Measurements from ENCODE around the gene ERCC6L. TPM values are rescaled to one million over a fixed set of nuclear protein-coding genes. Genes with fewer than 3 reads are reported as not detected.

The ERCC6L gene
- total and polyA plus RNA-seq, 2 of the 4 experiments (the other 2 are of a cell fraction) = 2.3 to 5.4 TPM

DNA sequence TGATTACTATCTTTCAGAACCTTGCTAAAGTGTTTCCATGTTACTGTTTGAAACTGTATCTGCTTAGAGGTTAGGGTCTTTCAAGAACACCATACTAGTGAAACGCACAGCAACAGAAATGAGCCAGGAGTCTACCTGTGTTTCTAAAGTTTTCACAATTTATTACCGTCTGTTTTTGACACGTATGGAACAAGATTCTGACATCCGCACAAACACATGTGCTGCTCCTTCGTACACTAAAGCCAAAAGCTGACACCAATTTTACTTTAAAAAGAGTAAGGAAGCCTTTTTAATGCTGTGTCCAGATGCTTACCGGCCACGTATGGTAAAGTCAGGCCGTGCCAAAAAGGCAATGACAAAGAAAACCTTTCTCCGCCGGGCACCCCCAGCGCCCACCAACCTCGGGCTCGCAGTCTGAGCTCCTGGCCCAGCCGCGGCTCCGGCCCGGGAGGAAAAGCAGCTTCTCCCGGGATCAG is 37.7 kb upstream of the ERCC6L start:
- WGBS, 2 experiments (ENCODE audit: extremely low coverage in 2 of 2, insufficient read length in 1 of 2) = 0% methylated on average over 3 of the region's 18 CpGs; no CpG with 5 or more reads in 1 of the 2 experiments

More for the DNA sequence above, 37.7 kb upstream of the ERCC6L start:
- H2AK9ac ChIP-seq (replicated peaks; ENCODE audit: low read depth, low read length, poor library complexity) = peak overlapping the region; percentile 80
- H3K79me1 ChIP-seq (ENCODE audit: low read depth in 1 of 2, low read length in 2 of 2) = peaks cover 22 to 50% of the 10 kb centered on the region in 2 experiments
- H2AFZ ChIP-seq (replicated peaks; ENCODE audit: low read length, poor library complexity) = peak overlapping the region; percentile 92
- no peak overlapping the region for H2BK20ac ChIP-seq (ENCODE audit: low read depth, low read length)
- H2AK5ac ChIP-seq (ENCODE audit: low read depth, low read length) = peak overlapping the region; percentile 57; the same call in 1 of the 2 replicates
- peak overlapping the region; percentile 80 for H3K56ac ChIP-seq (ENCODE audit: extremely low read depth, insufficient read depth, low read length)
- DNase-seq (no peak), ATAC-seq (ENCODE audit: low read depth) (no peak)
- peaks cover 37% of the 10 kb centered on the region for H3K36me3 ChIP-seq (ENCODE audit: control insufficient read depth, insufficient read depth, low read length)
- no peak for TF ChIP-seq CHD1 (IDR thresholded peaks at IDR 0.05; ENCODE audit: low read depth, low read length)
- TF ChIP-seq MXI1 (IDR thresholded peaks at IDR 0.05; ENCODE audit: borderline replicate concordance, low read depth, low read length) = peak; percentile 75; the same call in 1 of the 2 replicates
- no peak for TF ChIP-seq BHLHE40 (IDR thresholded peaks at IDR 0.05; ENCODE audit: low read depth, low read length)
- H3K4me1 ChIP-seq (ENCODE audit: control insufficient read depth, insufficient read depth, low read length) = peaks cover 11% of the 10 kb centered on the region
- no peak overlapping the region for H2BK120ac ChIP-seq (ENCODE audit: low read depth, low read length)
- dilution Hi-C loops (cut with HindIII; ENCODE audit: low sequenced_read_pairs, unreplicated experiment) (no loop called here), in situ Hi-C loops (cut with MboI; ENCODE audit: low sequenced_read_pairs) (no loop called here), intact Hi-C loops (cut with micrococcal nuclease) (no loop called here)
- no peak overlapping the region for H2BK15ac ChIP-seq (ENCODE audit: low read depth, low read length)
- POLR2A ChIA-PET (ENCODE audit: unreplicated experiment) = interaction anchor here (1.0 kb wide), 1 partner anchor 8 kb away, joined by 3 read pairs; no protein-coding TSS in a partner anchor
- peak overlapping the region; percentile 54 for H3K14ac ChIP-seq (replicated peaks; ENCODE audit: low read depth, low read length)
- peaks cover 51% of the 10 kb centered on the region for H4K20me1 ChIP-seq (ENCODE audit: insufficient read depth, low read length)
- peak overlapping the region; percentile 95 for H3K4me2 ChIP-seq (ENCODE audit: low read depth, low read length)
- no peak overlapping the region; the same call in 1 of the 2 replicates for H4K5ac ChIP-seq (ENCODE audit: low read depth, low read length)
- H3K18ac ChIP-seq (ENCODE audit: low read depth, low read length) = peak overlapping the region; percentile 54
- no peaks in the 10 kb centered on the region for H3K9me3 ChIP-seq (ENCODE audit: control insufficient read depth, insufficient read depth, low read length)
- peak overlapping the region; percentile 93 for H3K27ac ChIP-seq (ENCODE audit: insufficient read depth, low read length)
- peak overlapping the region; percentile 89 for H3K4me3 ChIP-seq (ENCODE audit: insufficient read depth, low read depth, low read length)
- peak overlapping the region; percentile 72 for H3K4ac ChIP-seq (ENCODE audit: low read depth, low read length)
- peak overlapping the region; percentile 75 for H3K9ac ChIP-seq (ENCODE audit: low read depth, low read length)
- BruUV-seq (replicated peaks) = TSS peak; percentile 50
- H3K9me1 ChIP-seq (ENCODE audit: insufficient read depth, low read length) = peaks cover 20% of the 10 kb centered on the region; the same call in 1 of the 2 replicates
- H4K8ac ChIP-seq (ENCODE audit: low read depth in 2 of 2, low read length in 2 of 2) = peak overlapping the region; percentile 74
- CTCF ChIA-PET = interaction anchor here (0.6 to 1.5 kb wide), 8 partner anchors 8 to 36 kb away, joined by 3 to 7 read pairs (median 3); no protein-coding TSS in a partner anchor
- peak overlapping the region; percentile 94 for H2BK5ac ChIP-seq (ENCODE audit: low read depth, low read length, poor library complexity, severe bottlenecking)
- peaks cover 14% of the 10 kb centered on the region for H3K27me3 ChIP-seq (ENCODE audit: control insufficient read depth, insufficient read depth, low read length)
- H4K91ac ChIP-seq (ENCODE audit: insufficient read depth, low read depth, low read length) = peak overlapping the region; percentile 20
- peak overlapping the region; percentile 25 for H3K23ac ChIP-seq (ENCODE audit: low read depth, low read length)

Data from IMR-90 (cell line).